ENCODE measurements around the gene LMF2. TPM values are rescaled to one million over a fixed set of nuclear protein-coding genes. Genes with fewer than 3 reads are reported as not detected.
A peak's percentile ranks its signal among the peaks of the same experiment; 100 is the strongest.
"Not testable (repeated sequence)": the region's sequence is repeated elsewhere in the genome, so short reads cannot be mapped to it uniquely, and the experiment has no call there.

Gene LMF2
- total RNA-seq, 1 donor from 2014 or later: 57.0 TPM

GRCh38 chr22:50521710-50522109, 14.2 kb upstream of the LMF2 start:
- TF ChIP-seq POLR2A (IDR thresholded peaks at IDR 0.05) (no peak), CTCF (IDR thresholded peaks at IDR 0.05) (no peak), POLR2AphosphoS5 (IDR thresholded peaks at IDR 0.05; ENCODE audit: insufficient read depth in 1 of 2, low read depth in 1 of 2) (no peak)
- H3K36me3 ChIP-seq: peaks cover 0 to 69% of the 10 kb centered on the region in 2 donors
- no peaks in the 10 kb centered on the region for H3K27me3 ChIP-seq
- DNase-seq (ENCODE audit: extremely low spot score in 2 of 2): peak in 1 of 2 donors; percentile 85
- H3K4me1 ChIP-seq: peaks cover 24% of the 10 kb centered on the region
- no peak overlapping the region for H3K27ac ChIP-seq
- intact Hi-C loops (cut with DNase I): loop anchor here (10.0 kb wide), 1 partner anchor 257 kb away; the partner anchor contains the start of gene MAPK12
- no peak overlapping the region for H3K4me3 ChIP-seq
- no peaks in the 10 kb centered on the region for H3K9me3 ChIP-seq

GRCh38 chr22:50520826-50521453, 13.4 kb upstream of the LMF2 start:
- peak in 1 of 2 donors; percentile 93 for DNase-seq (ENCODE audit: extremely low spot score in 2 of 2)
- Histone ChIP-seq H3K4me1 (peaks cover 19% of the 10 kb centered on the region), H3K9me3 (no peaks in the 10 kb centered on the region), H3K36me3 (peaks cover 0 to 71% of the 10 kb centered on the region in 2 donors), H3K4me3 (no peak overlapping the region), H3K27ac (no peak overlapping the region), H3K27me3 (no peaks in the 10 kb centered on the region)
- intact Hi-C loops (cut with DNase I): loop anchor here (10.0 kb wide), 1 partner anchor 256 kb away; the partner anchor contains the start of gene MAPK12
- TF ChIP-seq POLR2A (IDR thresholded peaks at IDR 0.05) (no peak), CTCF (IDR thresholded peaks at IDR 0.05) (no peak), POLR2AphosphoS5 (IDR thresholded peaks at IDR 0.05; ENCODE audit: insufficient read depth in 1 of 2, low read depth in 1 of 2) (no peak)

- intact Hi-C loops (cut with DNase I): loop anchor here (10.0 kb wide), 1 partner anchor 255 kb away; the partner anchor contains the start of gene MAPK12
- H3K4me1 ChIP-seq: peaks cover 19% of the 10 kb centered on the region
- peaks cover 0 to 71% of the 10 kb centered on the region in 2 donors for H3K36me3 ChIP-seq
- H3K27me3 ChIP-seq; H3K27ac ChIP-seq; H3K4me3 ChIP-seq; H3K9me3 ChIP-seq; DNase-seq (ENCODE audit: extremely low spot score in 2 of 2): not testable (repeated sequence)
These were observed 12.7 kb upstream of the LMF2 start for GRCh38 chr22:50520184-50520583.

- intact Hi-C loops (cut with DNase I): no loop called here
- Histone ChIP-seq H3K27me3 (no peaks in the 10 kb centered on the region), H3K36me3 (peaks cover 0 to 71% of the 10 kb centered on the region in 2 donors), H3K4me3 (no peak overlapping the region), H3K9me3 (no peaks in the 10 kb centered on the region), H3K4me1 (peaks cover 9% of the 10 kb centered on the region), H3K27ac (no peak overlapping the region)
- no peak for DNase-seq (ENCODE audit: extremely low spot score in 2 of 2)
- no peak for TF ChIP-seq POLR2A (IDR thresholded peaks at IDR 0.05)
- TF ChIP-seq CTCF (IDR thresholded peaks at IDR 0.05): no peak
- no peak for TF ChIP-seq POLR2AphosphoS5 (IDR thresholded peaks at IDR 0.05; ENCODE audit: insufficient read depth in 1 of 2, low read depth in 1 of 2)
These were observed 11.6 kb upstream of the LMF2 start for GRCh38 chr22:50519151-50519550.

GRCh38 chr22:50518606-50519005, 11.1 kb upstream of the LMF2 start:
- Histone ChIP-seq H3K36me3 (peaks cover 0 to 68% of the 10 kb centered on the region in 2 donors), H3K4me3 (no peak overlapping the region), H3K27ac (no peak overlapping the region), H3K4me1 (peaks cover 4% of the 10 kb centered on the region), H3K9me3 (no peaks in the 10 kb centered on the region), H3K27me3 (no peaks in the 10 kb centered on the region)
- intact Hi-C loops (cut with DNase I): no loop called here
- TF ChIP-seq CTCF (IDR thresholded peaks at IDR 0.05) (no peak), POLR2A (IDR thresholded peaks at IDR 0.05) (no peak), POLR2AphosphoS5 (IDR thresholded peaks at IDR 0.05; ENCODE audit: insufficient read depth in 1 of 2, low read depth in 1 of 2) (no peak)
- no peak for DNase-seq (ENCODE audit: extremely low spot score in 2 of 2)
